Activated naive CD8-positive, alpha-beta T cell treated with anti-CD3 and anti-CD28 coated beads, Interleukin-2, amount 50 U/mL, for 24 hours (primary cell): ENCODE results near the gene UGT2B28.
"Not testable (repeated sequence)": the region's sequence is repeated elsewhere in the genome, so short reads cannot be mapped to it uniquely, and the experiment has no call there.

ENCODE experiments used
- ATAC-seq: fragments of 150-1000 bp; cut with Tn5 transposase; one replicate; pipeline ENCODE4 v1.10.0; 2021
- DNase-seq: peaks from one replicate; pipeline ENCODE4 v3.0.0; 2021
- H3K27ac Mint-ChIP-seq: one replicate; pipeline ENCODE4 v1.8.0; 2021; ENCODE audit warnings: mild to moderate bottlenecking, mixed read lengths
- H3K27me3 Mint-ChIP-seq: one replicate; pipeline ENCODE4 v1.8.0; 2021; ENCODE audit warnings: mixed read lengths
- H3K36me3 Mint-ChIP-seq: one replicate; pipeline ENCODE4 v1.8.0; 2021; ENCODE audit warnings: low read depth, mixed read lengths
- H3K4me1 Mint-ChIP-seq: one replicate; pipeline ENCODE4 v1.8.0; 2021; ENCODE audit warnings: mixed read lengths
- H3K4me3 Mint-ChIP-seq: one replicate; pipeline ENCODE4 v1.8.0; 2021; ENCODE audit warnings: mild to moderate bottlenecking, moderate library complexity, mixed read lengths
- H3K9me3 Mint-ChIP-seq: one replicate; pipeline ENCODE4 v1.8.0; 2021; ENCODE audit warnings: mixed read lengths

Gene UGT2B28

GRCh38 chr4:69321153-69321729, 41.0 kb downstream of the UGT2B28 start:
- H3K9me3 Mint-ChIP-seq: no peaks in the 10 kb centered on the region
- H3K27me3 Mint-ChIP-seq: no peaks in the 10 kb centered on the region
- no peaks in the 10 kb centered on the region for H3K36me3 Mint-ChIP-seq
- H3K4me3 Mint-ChIP-seq: no peak overlapping the region
- H3K4me1 Mint-ChIP-seq: no peaks in the 10 kb centered on the region
- no peak for DNase-seq
- H3K27ac Mint-ChIP-seq: no peak overlapping the region
- ATAC-seq: no peak

DNA sequence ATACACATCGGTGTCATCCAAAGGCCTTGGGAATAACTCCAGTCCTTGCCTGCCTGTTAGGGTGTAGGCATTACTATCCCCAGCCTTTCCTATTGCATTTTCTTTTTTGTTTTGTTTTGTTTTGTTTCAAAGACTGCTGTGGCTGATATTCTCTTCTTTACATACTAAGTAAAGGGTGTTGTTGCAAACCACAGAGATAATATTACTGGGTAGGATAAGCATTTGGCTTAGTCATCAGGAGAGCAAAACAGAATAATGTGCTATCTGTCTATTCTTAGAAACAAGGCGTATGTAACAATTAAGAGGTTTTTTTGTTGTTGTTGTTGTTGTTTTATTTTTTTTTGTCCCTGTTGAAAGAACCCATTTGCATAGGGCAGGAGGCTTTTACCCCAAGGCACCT, 41.8 kb downstream of the UGT2B28 start:
- no peaks in the 10 kb centered on the region for H3K4me1 Mint-ChIP-seq
- no peaks in the 10 kb centered on the region for H3K9me3 Mint-ChIP-seq
- ATAC-seq (no peak), DNase-seq (no peak)
- H3K4me3 Mint-ChIP-seq: no peak overlapping the region
- H3K36me3 Mint-ChIP-seq: no peaks in the 10 kb centered on the region
- no peak overlapping the region for H3K27ac Mint-ChIP-seq
- no peaks in the 10 kb centered on the region for H3K27me3 Mint-ChIP-seq

DNA sequence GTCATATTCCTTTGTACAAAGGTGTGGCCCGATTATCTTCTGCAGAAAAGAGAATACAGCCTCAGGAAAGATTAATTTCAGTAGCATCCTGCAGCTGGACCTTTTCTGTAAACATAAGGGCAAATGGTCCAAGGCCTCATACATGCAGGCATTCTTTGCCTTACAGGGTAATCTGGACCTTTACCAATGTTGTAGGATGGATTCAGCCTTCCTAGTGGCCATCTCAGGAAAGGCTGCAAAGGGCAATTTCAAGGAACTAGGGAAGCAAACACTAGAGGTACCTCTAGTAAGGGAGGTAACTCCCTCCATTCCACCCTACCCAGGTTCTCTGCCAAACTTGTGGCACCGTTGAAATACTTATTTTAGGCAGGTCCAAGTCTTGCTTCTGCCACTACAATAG, 43.0 kb downstream of the UGT2B28 start:
- H3K27ac Mint-ChIP-seq: no peak overlapping the region
- H3K4me3 Mint-ChIP-seq: no peak overlapping the region
- ATAC-seq (no peak), DNase-seq (no peak)
- H3K9me3 Mint-ChIP-seq: no peaks in the 10 kb centered on the region
- no peaks in the 10 kb centered on the region for H3K27me3 Mint-ChIP-seq
- no peaks in the 10 kb centered on the region for H3K4me1 Mint-ChIP-seq
- no peaks in the 10 kb centered on the region for H3K36me3 Mint-ChIP-seq

DNA sequence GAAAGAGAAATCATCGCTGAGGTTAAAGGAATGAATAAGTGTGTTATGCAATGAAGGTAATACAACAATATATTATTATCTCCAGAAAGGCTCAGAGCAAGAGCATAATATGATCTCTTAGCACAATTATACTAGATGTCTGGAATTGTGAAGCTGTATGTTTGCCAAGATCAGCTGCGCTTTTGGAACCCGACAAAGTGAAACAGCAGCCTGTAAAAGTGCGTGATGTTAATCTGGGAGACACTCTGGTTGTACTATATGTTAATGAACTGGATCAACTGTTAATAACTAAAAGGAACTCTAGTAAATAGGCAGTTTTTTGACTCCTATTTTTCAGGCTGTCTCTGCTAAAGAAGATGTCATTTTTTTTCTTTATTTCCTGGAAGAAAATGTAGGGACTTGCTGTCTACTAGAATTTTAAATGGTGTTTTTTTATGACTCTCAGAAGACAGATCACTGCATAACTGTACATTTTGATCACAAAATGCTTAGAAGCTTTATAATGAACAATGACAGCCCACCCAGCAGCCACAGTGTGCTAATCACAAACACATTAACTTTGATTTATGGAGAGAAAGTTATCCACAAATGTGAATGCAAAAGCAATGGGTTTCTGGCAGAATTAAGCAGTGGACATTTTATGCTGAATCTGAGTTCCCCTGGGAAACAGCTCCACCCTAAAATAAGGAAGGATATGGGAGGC, 50.2 kb downstream of the UGT2B28 start:
- Mint-ChIP-seq H3K27me3 (no peaks in the 10 kb centered on the region), H3K4me3 (no peak overlapping the region), H3K36me3 (no peaks in the 10 kb centered on the region), H3K9me3 (peaks cover 8% of the 10 kb centered on the region), H3K4me1 (no peaks in the 10 kb centered on the region), H3K27ac (no peak overlapping the region)
- no peak for ATAC-seq
- no peak for DNase-seq

DNA sequence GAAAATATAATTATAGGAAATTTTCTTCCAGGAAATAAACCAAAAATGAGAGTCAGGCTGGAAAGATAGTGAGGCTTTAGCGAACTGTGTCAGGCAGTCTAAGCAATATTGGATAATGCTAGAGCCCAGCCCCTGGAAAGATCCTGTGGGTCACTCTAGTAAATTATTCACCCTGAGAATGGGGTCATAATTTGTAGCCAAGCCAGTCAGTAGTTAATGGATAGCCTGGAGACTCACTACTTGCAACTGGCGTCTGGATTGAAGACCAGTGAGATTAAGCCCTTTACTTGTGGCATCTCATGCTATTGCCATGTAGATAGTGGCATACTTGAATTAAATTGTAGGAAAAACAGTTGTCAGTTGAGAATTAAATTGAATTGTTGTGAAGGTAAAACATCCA, 51.0 kb downstream of the UGT2B28 start:
- H3K36me3 Mint-ChIP-seq, H3K27me3 Mint-ChIP-seq: not testable (repeated sequence)

GRCh38 chr4:69335485-69335884, 55.2 kb downstream of the UGT2B28 start:
- ATAC-seq, H3K27me3 Mint-ChIP-seq, H3K27ac Mint-ChIP-seq, H3K36me3 Mint-ChIP-seq, H3K4me1 Mint-ChIP-seq, H3K9me3 Mint-ChIP-seq, DNase-seq, H3K4me3 Mint-ChIP-seq: not testable (repeated sequence)

More for the DNA sequence above, 51.0 kb downstream of the UGT2B28 start:
- not testable (repeated sequence) for H3K4me3 Mint-ChIP-seq, H3K4me1 Mint-ChIP-seq, ATAC-seq, H3K9me3 Mint-ChIP-seq, DNase-seq, H3K27ac Mint-ChIP-seq

DNA sequence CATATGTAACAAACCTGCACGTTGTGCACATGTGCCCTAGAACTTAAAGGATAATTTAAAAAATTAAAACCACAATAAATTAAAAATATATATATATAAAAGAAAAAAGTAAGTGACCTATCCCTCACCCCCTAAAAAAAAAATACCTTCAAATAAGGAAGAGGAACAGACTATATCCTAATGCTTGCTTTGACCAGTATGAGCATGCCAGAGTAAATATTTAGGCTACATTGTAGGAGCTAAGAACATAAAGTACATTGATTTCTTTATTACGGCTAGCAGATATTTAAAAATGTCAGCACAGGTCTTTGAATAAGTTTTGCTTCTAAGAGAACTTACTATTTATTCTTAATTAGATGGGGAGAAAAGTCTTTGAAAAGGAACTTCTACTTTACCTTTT, 62.8 kb downstream of the UGT2B28 start:
- H3K4me1 Mint-ChIP-seq, H3K9me3 Mint-ChIP-seq, DNase-seq, H3K27ac Mint-ChIP-seq, H3K36me3 Mint-ChIP-seq, H3K27me3 Mint-ChIP-seq, H3K4me3 Mint-ChIP-seq, ATAC-seq: not testable (repeated sequence)

GRCh38 chr4:69343558-69344420, 63.5 kb downstream of the UGT2B28 start:
- not testable (repeated sequence) for H3K27ac Mint-ChIP-seq, H3K27me3 Mint-ChIP-seq, H3K4me1 Mint-ChIP-seq, DNase-seq, H3K36me3 Mint-ChIP-seq, H3K4me3 Mint-ChIP-seq, H3K9me3 Mint-ChIP-seq, ATAC-seq
